HG03025 (cell line): ENCODE results near the gene CFAP97D2.
"Not testable (repeated sequence)": the region's sequence is repeated elsewhere in the genome, so short reads cannot be mapped to it uniquely, and the experiment has no call there.

Experiments
- ATAC-seq: cut with Tn5 transposase; IDR thresholded peaks from one replicate; pipeline ENCODE4 v1.9.1; 2021; ENCODE audit warnings: mild to moderate bottlenecking, moderate library complexity; ENCODE audit not compliant: unreplicated experiment, low FRiP score

CFAP97D2 gene

DNA sequence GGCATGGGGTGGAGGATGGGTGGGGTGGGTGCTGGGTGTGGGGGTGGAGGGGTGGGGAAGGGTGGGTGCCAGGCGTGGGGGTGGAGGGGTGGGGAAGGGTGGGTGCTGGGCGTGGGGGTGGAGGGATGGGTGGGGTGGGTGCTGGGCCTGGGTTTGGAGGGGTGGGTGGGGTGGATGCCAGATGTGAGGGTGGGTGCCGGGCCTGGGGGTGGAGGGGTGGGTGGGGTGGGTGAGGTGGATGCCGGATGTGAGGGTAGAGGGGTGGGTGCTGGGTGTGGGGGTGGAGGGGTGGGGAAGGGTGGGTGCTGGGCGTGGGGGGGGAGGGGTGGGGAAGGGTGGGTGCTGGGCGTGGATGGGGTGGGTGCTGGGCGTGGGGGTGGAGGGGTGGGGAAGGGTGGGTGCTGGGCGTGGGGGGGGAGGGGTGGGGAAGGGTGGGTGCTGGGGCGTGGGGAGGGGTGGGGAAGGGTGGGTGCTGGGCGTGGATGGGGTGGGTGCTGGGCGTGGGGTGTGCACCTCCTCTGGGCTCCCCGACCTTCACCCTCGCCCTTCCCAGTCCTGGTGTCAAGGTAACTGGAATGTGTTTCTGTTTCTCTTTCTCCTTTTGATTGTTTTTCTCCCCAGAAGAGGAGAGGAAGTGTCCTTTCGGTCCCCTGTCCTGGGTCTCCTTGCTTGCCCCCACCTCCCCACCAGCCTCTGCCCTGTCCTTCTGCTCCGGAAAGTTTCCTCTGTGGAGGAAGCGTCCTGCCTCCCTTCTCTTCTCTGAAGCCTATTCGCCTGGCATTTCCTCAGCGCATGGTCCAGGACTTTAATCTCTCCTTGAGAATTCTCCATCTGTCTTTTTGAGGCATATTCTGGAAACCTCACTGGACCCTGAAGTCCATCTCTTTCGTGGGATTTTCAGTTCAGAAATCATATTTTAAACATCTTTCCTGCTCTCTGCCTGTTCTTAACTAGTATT lies 22.9 kb upstream of the CFAP97D2 start:
- ATAC-seq = no peak

DNA sequence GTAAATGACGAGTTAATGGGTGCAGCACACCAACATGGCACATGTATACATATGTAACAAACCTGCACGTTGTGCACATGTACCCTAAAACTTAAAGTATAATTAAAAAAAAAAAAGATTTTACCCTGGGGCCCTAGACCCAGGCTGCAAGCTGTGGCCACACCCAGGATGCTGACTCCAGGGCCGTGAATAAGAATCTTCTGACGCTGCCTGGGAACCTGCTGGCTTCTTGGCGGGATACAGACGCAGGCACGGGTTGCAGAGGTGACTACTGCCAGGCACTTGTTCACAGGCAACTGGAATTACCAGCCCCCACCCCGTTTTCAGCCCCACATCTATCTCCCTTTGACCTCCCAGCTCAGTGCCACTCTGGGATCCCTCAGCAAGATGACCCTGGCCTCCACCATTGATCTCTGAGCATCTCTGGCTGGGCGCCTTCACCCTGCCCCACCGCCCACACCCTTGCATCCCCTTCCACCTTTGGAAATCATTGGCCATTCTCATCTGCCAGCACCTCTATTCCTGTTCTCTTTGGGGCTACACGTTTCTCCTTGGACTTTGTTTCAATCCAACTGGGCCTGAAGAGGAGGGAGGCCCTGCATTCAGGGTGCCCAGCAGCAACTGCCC lies 21.1 kb upstream of the CFAP97D2 start:
- no peak for ATAC-seq

DNA sequence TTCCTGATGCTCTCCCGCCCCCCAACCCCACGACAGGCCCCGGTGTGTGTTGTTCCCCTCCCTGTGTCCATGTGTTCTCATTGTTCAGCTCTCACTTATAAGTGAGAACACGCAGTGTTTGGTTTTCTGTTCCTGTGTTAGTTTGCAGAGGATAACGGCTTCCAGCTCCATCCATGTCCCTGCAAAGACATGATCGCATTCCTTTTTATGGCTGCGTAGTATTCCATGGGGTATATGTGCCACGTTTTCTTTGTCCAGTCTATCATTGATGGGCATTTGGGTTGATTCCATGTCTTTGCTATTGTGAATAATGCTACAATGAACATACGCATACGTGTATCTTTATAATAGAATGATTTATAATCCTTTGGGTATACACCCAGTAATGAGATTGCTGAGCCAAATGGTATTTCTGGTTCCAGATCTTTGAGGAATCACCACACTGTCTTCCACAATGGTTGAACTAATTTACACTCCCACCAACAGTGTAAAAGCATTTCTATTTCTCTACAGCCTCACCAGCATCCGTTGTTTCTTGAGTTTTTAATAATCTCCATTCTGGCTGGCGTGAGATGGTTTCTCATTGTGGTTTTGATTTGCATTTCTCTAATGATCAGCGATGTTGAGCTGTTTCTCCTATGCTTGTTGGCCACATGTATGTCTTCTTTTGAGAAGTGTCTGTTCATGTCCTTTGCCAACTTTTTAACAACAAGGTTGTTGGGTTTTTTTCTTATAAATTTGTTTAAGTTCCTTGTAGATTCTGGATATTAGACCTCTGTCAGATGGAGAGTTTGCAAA lies 20.0 kb upstream of the CFAP97D2 start:
- not testable (repeated sequence) for ATAC-seq

DNA sequence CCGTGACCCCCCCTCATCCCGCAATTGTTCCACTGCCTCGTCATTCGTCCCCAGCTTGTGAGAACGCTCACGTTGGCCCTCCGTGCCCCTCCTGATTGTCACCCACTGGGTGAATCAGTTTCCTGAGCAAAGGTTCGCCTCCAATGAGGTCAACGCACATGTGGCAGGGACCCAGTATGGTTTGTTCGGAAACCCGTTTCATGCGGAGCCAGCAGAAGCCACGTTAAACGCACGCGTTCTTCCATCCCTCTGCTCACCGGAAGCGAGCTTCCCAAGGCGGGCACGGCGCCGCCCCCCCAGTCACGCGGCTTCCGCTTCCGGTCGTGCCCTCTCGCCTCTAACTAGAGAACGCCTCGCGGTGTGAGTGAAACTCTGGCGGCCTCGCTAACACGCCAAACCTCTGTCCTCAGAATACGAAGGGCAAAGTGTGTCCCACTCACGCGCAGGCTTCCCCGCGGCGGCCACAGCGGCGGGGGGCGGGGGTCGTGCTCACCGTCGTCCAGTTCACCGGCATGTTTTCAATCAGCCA lies 18.0 kb upstream of the CFAP97D2 start:
- ATAC-seq = no peak

DNA sequence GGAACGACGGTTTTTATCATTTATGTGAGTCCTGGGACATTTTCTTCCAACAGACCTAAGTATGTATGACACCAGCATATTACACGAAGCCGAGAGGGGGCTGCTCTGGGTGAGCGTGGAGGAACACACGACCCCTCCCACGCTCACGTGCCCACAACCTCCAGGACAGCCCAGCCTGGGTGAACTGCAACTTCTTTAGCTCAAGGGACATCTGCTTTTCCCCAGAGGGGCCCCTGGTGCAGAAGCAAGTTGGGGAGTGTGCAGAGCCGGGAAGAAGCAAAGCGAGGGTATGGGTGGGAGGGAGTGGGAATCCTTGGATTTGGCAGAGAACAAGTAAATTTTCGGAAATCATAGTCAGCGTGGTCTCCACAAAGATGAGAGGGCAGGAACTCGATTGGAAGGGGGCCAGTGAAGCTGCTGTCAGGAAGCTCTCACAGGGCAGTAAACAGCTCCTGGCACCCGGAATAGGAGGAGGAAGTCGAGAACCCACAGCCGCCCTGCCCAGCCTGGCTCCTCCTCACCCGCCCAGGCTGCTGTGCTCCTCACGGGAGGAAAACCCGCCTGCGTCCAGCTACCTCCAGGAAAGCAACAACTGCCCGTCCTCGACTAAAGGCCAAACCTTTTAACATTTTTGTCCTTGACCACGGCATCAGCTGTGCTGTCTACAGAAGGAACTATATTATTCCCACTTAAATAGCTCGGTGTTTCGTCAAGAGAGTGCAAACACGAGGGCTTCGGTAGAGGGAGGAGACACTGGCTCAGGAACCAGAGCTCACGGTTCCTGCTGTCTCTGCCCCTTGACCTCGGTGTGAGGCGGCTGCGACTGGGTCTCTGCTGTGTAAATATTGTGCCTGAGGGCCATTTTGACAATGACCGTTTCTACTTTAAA lies 17.2 kb upstream of the CFAP97D2 start:
- ATAC-seq = no peak

DNA sequence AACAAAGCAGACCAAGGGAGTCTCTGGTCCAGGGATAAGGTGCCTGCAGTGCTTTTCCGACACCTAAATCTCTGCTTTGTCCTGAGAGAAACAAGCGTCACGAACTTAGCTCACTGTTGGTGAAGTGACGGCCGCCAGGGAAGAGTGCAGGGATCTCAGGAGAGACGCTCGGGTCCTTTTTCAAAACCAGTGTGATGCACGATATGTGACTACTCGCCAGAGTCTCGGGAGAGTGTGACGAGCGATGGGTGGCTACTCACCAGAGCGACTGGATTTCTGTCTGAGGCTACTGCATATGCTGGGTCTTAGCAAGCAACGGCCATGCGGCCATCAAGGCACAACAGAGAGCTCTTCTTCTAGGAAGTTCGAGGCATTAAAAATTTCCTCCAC lies 16.5 kb upstream of the CFAP97D2 start:
- ATAC-seq = no peak

DNA sequence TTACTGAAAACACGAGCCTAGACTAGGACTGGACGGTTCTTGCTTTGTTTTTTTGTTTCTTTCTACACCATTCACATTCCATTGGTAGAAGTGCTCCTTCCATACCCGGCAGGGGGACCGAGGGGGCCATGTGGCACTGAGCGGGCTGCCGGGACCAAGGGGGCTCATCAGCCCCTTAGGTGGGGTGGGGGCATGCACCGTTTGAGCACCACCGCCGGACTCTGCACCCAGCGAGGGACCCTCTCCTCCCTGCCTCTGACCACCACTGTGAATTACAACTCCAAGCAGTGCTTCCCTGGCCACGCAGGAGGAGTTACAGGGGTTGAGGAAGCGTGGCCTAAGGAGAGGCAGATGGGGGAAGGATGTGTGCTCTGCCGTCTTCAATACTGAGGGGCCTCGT lies 15.0 kb upstream of the CFAP97D2 start:
- no peak for ATAC-seq

DNA sequence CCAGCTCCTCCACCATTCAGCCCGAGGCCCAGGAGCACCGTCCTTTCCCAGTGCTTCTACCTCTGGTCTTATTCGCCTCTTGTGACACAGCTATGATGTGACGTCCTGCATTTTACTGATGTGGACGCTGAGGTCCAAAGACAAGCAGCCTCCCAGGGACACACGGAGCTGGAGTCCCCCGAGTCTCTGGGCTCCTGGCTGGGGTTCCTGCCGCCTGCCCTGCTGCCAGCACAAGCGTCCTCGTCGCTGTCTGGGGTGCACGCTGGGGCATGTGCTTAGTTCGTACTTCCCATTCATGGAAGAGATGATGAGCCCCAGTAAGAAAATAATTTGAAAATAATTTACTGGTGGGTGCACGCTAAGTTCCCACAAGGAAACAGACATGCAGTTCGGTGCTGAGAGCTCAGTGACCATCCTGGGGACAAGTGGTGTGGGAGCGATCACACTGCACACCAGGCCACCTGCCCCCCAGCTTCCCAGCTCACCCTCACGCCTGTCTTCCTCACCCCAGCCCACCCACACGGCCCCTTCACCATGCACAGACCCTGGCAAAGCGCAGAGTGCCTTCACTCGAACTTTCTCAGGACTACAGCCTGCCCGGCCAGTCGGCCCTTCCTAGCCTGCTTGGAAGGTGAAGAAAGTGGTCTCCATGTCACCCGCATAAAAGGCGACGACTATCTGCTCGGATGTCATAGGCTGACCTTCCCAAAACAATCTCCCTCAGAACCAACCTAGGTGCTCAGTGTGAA lies 14.2 kb upstream of the CFAP97D2 start:
- no peak for ATAC-seq

DNA sequence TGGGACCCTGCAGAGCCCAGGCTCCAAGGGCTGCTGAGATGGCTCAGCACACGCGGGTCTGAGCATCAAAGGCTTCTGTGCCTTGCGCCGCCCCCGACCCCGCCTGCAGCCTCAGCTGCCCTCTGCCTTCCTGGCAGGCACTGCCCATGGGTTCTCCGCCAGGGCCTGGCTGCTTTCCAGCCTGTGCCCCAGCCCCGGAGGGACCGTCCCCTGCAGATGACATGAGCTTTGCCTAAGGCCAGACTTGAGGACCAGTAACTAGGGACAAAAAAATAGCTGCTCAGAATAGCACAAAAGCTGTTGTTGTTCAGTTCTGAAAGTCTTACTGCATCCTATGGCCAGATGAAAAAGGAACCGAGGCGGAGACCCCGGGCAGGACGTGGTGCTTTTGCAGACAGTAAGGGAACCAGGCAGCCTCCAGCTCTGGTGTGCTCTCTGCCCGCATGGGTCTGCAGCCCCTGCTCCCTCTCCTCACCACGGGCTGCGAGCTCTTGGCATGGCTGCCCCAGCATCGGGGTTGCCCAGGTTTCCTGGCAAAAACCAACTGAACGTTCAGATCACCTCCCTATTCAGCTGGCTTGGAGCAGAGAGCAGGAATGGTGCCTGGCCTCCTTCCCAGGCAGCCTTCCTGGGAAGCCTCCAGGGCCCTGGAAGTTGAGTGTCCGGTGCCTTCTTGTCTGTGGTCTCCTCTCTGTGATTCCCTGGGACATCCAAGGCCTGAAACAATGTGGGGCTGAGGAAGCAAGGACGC lies 12.5 kb upstream of the CFAP97D2 start:
- no peak for ATAC-seq

DNA sequence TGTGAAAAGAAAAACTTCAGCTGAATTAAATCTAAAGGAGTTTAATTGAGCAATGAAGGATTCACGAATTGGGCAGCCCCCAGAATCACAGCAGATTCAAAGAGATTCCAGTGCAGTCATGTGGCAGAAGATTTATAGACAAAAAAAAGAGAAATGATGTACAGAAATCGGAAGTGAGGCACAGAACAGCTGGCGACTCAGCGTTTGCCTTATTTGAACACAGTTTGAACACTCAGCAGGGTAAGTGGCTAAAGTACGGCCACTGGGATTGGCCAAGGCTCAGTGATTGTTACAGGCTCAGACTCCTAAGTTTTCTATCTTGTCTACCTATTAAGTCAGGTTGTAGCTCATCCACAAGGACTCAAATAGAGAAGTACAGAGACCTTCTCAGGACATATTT lies 11.6 kb upstream of the CFAP97D2 start:
- no peak for ATAC-seq

DNA sequence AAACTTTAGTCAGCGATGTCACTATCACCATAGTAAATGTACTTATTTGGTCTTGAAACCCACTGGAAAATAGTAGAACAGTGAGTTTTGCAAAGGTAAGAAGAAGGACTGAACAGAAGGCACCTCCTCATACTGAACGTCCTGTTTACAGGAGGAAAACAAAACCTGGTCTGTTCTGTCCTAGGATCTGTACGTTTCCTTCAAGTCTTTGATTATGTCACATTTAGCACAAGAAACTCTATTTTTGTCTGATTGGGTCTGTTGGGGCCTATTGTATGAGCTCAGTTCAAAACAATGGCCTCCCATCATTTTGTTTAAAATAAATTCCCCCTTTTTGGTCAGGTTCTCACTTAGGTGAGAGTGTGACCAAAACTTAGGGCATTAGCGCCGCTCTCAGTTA lies 11.2 kb upstream of the CFAP97D2 start:
- no peak for ATAC-seq

DNA sequence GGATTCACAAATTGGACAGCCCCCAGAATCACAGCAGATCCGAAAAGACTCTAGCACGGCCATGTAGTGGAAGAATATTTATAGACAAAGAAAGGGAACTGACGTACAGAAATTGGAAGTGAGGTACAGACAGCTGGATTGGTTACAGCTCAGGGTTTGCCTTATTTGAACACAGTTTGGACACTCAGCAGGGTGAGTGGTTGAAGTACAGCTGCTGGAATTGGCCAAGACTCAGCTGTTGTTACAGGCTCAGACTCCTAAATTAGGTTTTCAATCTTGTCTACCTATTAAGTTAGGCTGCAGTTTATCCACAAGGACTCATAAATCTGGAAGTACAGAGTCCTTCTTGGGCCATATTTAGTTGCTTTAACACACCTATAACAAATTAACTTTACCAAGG lies 5.8 kb upstream of the CFAP97D2 start:
- ATAC-seq = no peak

DNA sequence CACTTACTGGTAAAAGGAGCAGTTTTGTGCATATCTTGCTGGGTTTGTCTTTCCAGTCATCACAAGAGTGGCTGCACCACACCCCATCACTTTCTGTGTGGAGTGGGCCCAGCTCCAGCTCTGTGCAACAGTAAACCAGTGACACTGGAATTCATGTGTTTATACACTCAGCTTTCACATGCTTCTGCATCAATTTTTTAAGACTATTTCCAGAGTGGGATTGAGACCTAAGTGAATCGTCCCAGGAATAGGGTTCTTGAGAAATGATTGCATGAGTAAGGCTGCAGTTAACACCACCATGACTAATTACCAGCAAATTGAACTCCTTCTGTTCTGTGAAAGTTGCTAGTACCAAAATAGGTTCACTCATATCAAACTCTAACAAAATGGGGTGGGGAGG lies 5.3 kb upstream of the CFAP97D2 start:
- no peak for ATAC-seq

DNA sequence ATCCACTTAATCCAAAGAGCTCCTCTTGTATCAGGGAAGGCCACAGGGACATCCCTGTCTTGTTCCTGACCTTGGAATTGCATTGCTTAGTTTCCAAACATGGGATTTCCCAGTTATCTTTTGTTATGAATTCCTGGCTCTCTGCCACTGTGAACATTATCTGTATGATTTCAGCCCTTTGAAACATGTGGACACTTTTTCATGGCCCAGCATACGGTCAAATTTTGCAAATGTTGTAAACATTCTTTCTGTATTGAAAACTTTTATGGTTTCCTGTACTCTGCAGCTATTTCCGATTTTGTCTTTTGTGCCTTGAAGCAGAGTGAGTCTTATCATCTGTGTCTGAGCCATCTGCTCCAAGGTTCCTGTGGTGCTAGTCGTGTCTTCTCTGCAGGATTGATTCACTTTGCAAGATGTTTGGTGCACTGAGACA lies 4.5 kb upstream of the CFAP97D2 start:
- no peak for ATAC-seq

DNA sequence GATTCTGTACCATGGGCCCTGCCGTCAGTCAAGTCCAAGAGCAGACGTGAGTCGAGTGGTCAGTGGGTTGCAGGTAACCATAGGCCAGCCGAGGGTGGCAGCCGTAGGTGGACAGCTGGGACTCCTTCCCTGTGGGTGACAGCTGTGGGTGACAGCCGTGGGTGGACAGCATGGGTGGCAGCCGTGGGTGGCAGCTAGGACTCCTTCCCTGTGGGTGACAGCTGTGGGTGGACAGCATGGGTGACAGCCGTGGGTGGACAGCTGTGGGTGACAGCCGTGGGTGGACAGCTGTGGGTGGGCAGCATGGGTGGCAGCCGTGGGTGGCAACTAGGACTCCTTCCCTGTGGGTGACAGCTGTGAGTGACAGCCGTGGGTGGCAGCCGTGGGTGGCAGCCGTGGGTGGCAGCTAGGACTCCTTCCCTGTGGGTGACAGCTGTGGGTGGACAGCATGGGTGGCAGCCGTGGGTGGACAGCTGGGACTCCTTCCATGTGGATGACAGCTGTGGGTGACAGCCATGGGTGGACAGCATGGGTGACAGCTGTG lies 2.6 kb upstream of the CFAP97D2 start:
- not testable (repeated sequence) for ATAC-seq

DNA sequence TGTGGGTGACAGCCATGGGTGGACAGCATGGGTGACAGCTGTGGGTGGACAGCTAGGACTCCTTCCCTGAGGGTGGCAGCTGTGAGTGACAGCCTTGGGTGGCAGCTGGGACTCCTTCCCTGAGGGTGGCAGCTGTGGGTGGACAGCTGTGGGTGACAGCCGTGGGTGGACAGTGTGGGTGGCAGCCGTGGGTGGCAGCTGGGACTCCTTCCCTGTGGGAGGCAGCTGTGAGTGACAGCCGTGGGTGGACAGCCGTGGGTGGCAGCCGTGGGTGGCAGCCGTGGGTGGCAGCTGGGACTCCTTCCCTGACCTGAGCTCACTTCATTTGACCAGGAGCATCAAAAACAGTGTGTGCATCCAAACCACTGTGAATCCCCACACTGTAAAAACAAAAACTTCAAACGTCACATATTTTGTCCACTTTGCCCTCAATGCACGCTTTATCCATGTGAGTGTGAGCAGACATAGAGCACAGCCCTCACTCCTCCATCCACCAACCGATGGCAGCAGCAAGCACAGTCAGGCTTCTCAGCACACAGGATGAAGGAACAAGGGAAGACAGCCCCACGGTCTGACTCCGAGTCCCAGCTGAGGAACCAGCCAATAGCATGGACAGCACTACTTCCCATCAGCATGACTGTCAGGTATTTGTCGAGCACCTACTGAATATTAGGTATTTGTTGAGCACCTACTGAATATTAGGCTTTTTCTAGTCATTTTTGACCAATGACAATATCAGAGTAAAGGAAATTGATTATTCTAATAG lies 1.6 kb upstream of the CFAP97D2 start:
- ATAC-seq = no peak

DNA sequence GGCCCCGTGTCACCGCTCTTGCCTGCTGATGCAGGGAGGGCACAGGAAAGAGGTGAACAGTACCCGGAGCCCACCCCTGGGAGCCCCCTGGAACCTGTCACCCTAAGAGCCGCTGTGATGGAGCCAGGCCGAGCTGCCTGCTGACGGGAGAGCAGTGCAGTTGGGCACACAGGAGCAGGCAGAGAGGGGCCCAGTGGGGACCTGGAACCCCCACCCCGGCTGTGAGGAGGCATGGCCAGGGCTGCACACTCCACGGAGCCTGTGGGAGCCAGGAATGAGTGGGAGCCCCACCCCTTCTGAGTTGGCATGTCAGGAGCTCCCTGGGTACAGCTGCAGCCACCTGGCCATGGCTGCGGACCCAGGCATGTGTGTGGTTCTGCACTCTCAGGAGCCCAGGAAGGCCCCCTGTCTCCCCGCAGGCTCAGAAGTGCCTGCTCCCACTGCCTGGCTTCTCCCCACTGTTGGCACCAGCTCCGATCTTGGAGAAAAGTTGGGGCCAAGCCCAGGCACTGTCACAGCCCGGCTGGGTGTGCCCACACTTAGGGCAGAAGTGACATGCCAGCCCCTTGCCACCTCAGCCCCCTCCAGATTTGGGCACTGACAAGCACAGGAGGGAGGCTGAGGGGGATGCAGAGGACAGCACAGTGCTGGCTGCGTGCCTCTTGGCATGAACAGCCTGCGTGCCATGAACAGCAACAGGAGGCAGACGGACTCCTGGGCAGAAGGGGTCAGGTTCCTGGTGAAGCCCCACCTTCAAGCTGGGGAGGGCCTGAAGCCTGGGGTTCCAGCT lies 6.3 kb downstream of the CFAP97D2 start:
- ATAC-seq = no peak
